Ovary (tissue), 9 donors: Measurements from ENCODE around the gene GPER1. TPM values are rescaled to one million over a fixed set of nuclear protein-coding genes. Genes with fewer than 3 reads are reported as not detected.

Source experiments
- DNase-seq, 5 donors: peaks; one replicate each; pipeline ENCODE4 v3.0.0-alpha.2; 2019 to 2020
- H3K27ac ChIP-seq, 2 donors: fragments of 200-600 bp; one replicate each; pipeline versions ENCODE4 v1.5.1 to v1.8.0; 2019 to 2022
- H3K27me3 ChIP-seq: fragments of 200-600 bp; one replicate; pipeline ENCODE4 v1.8.0; 2022
- H3K36me3 ChIP-seq: fragments of 200-600 bp; sonication (generic); one replicate; pipeline ENCODE4 v1.5.1; 2019
- H3K4me1 ChIP-seq: one replicate; pipeline ENCODE4 v1.8.1; 2013; ENCODE audit warnings: mild to moderate bottlenecking, moderate library complexity; ENCODE audit not compliant: insufficient read depth
- H3K4me3 ChIP-seq: fragments of 200-600 bp; sonication (generic); one replicate; pipeline ENCODE4 v1.5.1; 2017
- H3K9me3 ChIP-seq, 2 donors: fragments of 200-600 bp in 1 of 2; sonication (generic) in 1 of 2; one replicate each; pipeline versions ENCODE4 v1.5.1 to v1.8.1; 2013 to 2019; ENCODE audit warnings: mild to moderate bottlenecking in 1 of 2, moderate library complexity in 1 of 2
- CTCF ChIP-seq, 3 donors: fragments of 450-650 bp in 2 of 3; fragments of 200-600 bp in 1 of 3; IDR thresholded peaks; one replicate each; pipeline versions ENCODE4 v1.5.1 to v1.8.0; 2016 to 2022; ENCODE audit warnings: antibody characterized with exemption in 3 of 3, mild to moderate bottlenecking in 1 of 3
- EP300 ChIP-seq: sonication (generic); formaldehyde crosslinking; IDR thresholded peaks from one replicate; pipeline ENCODE4 v1.6.1; 2017; ENCODE audit warnings: antibody characterized with exemption
- POLR2A ChIP-seq: fragments of 450-650 bp; IDR thresholded peaks from one replicate; pipeline ENCODE4 v1.6.1; 2017; ENCODE audit warnings: antibody characterized with exemption, mild to moderate bottlenecking, moderate library complexity
- WGBS, 3 donors: extraction: QIAGEN DNeasy Blood & Tissue Kit in 1 of 3; methylation state at CpG; one replicate each; pipeline versions ENCODE4 v1.1.5 to v1.1.7; 2013 to 2017; 5-methylcytosine and 5-hydroxymethylcytosine counted together
- intact Hi-C, 4 donors: fragments of 100-400 bp; cut with DNase I; formaldehyde crosslinking; loops; one replicate each; pipeline versions ENCODE4 v1.11.0 to v1.15.1; 2022 to 2023
- polyA plus RNA-seq, 2 donors: library from polyadenylated mRNA; stranded (reverse); fragments of 200-250 nt in 1 of 2; fragments of 350-450 nt in 1 of 2; fragmentation: Illumina TruSeq in 1 of 2; extraction: RNeasy Lipid Tissue Mini Kit (QIAGEN cat#74804) in 1 of 2; gene quantifications; one replicate each; pipeline ENCODE4 v1.2.3, GENCODE V29; 2013 to 2014
- total RNA-seq, 7 donors: library from RNA; depleted of rRNA in 2 of 7; stranded (reverse); fragments of >200 nt in 2 of 7; fragmentation: NEBNext Ultra II Directional in 3 of 7; extraction: Animal tissue kit (Norgen Biotek cat#: 25700) in 3 of 7; gene quantifications; one replicate each; pipeline versions ENCODE4 v1.1.0 to v1.2.4, GENCODE V29; 2016 to 2023
- donor health status: DM: no; HTN: no; CAD: no; lungs with moderate emphysema.
- donor health status: DM: no; HTN: no; CAD: no.
- donor health status: Bipolar disorder and iron deficiency.
- donor health status: DM: yes; HTN: yes; CAD: no.
- donor health status: DM: no; HTN: no; CAD: no.
- donor health status: DM: yes; HTN: yes; CAD: no.

The GPER1 gene
- total and polyA plus RNA-seq, 9 donors, result 0.48 to 7.5 (median 2.9) TPM

GRCh38 chr7:1093916-1094508, 6.1 kb downstream of the GPER1 start:
- WGBS, 3 donors, result 81 to 87% (median 82%) methylated on average over 20 of the region's 20 CpGs

GRCh38 chr7:1094870-1095269, 7.0 kb downstream of the GPER1 start:
- no peak for DNase-seq
- Histone ChIP-seq H3K36me3 (no peaks in the 10 kb centered on the region), H3K27ac (no peak overlapping the region), H3K9me3 (no peaks in the 10 kb centered on the region), H3K4me3 (no peak overlapping the region), H3K4me1 (no peaks in the 10 kb centered on the region), H3K27me3 (no peaks in the 10 kb centered on the region)
- intact Hi-C loops, result loop anchor here in 2 of 4 donors (5.0 kb wide), 2 partner anchors 32 to 77 kb away; no protein-coding TSS in a partner anchor
- 66 to 72% (median 68%) methylated on average over 14 of the region's 14 CpGs for WGBS, 3 donors
- TF ChIP-seq CTCF (IDR thresholded peaks at IDR 0.05), result no peak
- TF ChIP-seq EP300, result no peak
- no peak for TF ChIP-seq POLR2A

More at GRCh38 chr7:1093916-1094508, 6.1 kb downstream of the GPER1 start:
- Histone ChIP-seq H3K4me1 (no peaks in the 10 kb centered on the region), H3K27me3 (no peaks in the 10 kb centered on the region), H3K9me3 (no peaks in the 10 kb centered on the region), H3K27ac (no peak overlapping the region), H3K4me3 (no peak overlapping the region), H3K36me3 (no peaks in the 10 kb centered on the region)
- no peak for DNase-seq
- no peak for TF ChIP-seq EP300
- TF ChIP-seq CTCF (IDR thresholded peaks at IDR 0.05), result no peak
- TF ChIP-seq POLR2A, result no peak
- intact Hi-C loops, result loop anchor here in 2 of 4 donors (5.0 kb wide), 2 partner anchors 33 to 78 kb away; no protein-coding TSS in a partner anchor

GRCh38 chr7:1095621-1096155, 7.8 kb downstream of the GPER1 start:
- Histone ChIP-seq H3K36me3 (no peaks in the 10 kb centered on the region), H3K4me1 (no peaks in the 10 kb centered on the region), H3K27me3 (no peaks in the 10 kb centered on the region), H3K27ac (no peak overlapping the region), H3K9me3 (no peaks in the 10 kb centered on the region), H3K4me3 (no peak overlapping the region)
- intact Hi-C loops, result no loop called here
- no peak for DNase-seq
- TF ChIP-seq POLR2A, result no peak
- no peak for TF ChIP-seq EP300
- TF ChIP-seq CTCF (IDR thresholded peaks at IDR 0.05), result no peak
- 85 to 89% (median 87%) methylated on average over 23 of the region's 23 CpGs for whole genome bisulfite sequencing, 3 donors

DNA sequence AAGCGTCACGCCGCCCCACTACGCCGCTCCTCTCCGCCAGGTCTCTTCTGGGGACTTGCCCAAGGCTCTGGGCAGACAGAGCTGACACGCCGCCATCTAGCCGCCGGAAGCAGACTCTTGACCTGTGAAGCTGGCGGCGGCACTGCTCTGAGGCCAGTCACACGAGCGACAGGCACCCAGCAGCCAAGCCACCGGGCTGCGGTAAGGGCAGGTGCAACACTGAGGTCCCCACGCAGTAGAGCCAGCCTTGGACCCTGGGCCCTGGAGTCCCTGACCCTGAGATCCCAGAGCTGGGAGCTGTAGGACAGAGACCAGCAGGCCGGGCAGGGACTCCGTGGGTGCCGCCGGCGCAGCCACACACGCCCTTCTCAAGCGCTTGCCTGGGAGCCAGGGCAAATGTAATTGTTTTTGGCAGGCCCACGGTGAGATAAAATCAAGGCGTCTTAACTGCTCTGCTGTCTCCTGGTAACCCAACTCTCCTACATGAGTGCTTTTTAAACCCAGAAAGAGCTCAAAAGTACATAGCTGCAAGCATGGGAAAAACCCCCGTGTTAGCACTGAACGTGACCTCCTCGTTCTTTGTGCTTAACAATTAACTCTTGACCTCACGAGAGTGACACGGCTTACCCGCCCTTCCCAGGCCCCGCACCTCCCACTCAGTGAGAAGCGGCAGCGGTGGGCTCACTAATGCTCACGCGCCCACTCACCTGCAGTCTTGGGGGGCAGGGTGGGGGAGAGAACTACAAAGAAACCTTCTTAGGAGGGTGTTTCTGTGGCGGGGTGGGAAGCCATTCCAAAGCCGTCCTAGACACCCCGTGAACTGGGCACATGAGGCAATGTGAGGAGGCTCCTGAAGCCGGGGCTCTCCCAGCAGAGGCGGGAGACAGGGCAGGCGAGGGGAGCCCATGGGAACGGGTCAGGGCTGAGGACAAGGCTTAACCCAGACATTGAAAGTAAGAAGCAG, 8.5 kb downstream of the GPER1 start:
- TF ChIP-seq EP300 (no peak), CTCF (IDR thresholded peaks at IDR 0.05) (no peak), POLR2A (no peak)
- H3K27me3 ChIP-seq, result no peaks in the 10 kb centered on the region
- H3K4me1 ChIP-seq, result no peaks in the 10 kb centered on the region
- H3K36me3 ChIP-seq, result no peaks in the 10 kb centered on the region
- H3K4me3 ChIP-seq, result no peak overlapping the region
- H3K27ac ChIP-seq, result no peak overlapping the region
- WGBS, 3 donors, result 84 to 87% (median 86%) methylated on average over 42 to 44 of the region's 44 CpGs
- intact Hi-C loops, result no loop called here
- no peaks in the 10 kb centered on the region for H3K9me3 ChIP-seq
- DNase-seq, result no peak
